Stimulated activated CD4-positive, alpha-beta T cell treated with anti-CD3 and anti-CD28 coated beads, Interleukin-1b, Interleukin-23, amount 100 ng/mL, for 24 hours (primary cell): Measurements from ENCODE around the gene UBB.
"Not testable (repeated sequence)": the region's sequence is repeated elsewhere in the genome, so short reads cannot be mapped to it uniquely, and the experiment has no call there.

Experiments used
- DNase-seq, 4 experiments: peaks; one replicate each; pipeline ENCODE4 v3.0.0-alpha.2; 2020; ENCODE audit warnings: low read depth in 4 of 4, low spot score in 1 of 4

UBB gene

GRCh38 chr17:16374146-16374938 lies 6.5 kb upstream of the UBB start:
- DNase-seq: no peak

DNA sequence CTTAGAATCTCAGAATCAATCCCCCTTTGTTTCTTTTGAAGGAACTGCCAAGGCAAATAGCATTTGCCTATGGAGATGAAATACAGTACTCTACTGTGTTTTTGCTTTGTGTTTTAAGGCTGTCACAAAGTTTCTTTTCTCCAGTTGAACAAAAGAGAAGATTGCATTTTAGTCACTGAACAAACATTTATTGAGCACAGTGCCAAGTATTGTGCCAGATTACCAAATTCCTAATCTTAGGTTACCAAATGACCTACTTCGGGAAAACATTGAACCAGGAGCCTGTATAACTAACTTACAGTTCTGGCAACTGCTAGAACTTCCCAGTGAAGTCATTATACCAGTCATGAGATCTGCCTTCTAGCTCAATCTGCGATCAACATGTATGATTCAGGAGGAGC lies 3.0 kb upstream of the UBB start:
- DNase-seq: no peak

- no peak for DNase-seq
Observed at GRCh38 chr17:16378636-16379282, 2.1 kb upstream of the UBB start.

- DNase-seq: no peak
Observed at GRCh38 chr17:16379654-16380053, 1.2 kb upstream of the UBB start.

GRCh38 chr17:16381496-16381820 lies 567 bp downstream of the UBB start:
- peak in 3 of 4 experiments; percentile 11 to 23 (median 20) for DNase-seq

GRCh38 chr17:16383216-16383615 lies 2.3 kb downstream of the UBB start:
- no peak for DNase-seq

- no peak for DNase-seq
Observed at GRCh38 chr17:16383772-16384287, 2.9 kb downstream of the UBB start.

GRCh38 chr17:16384557-16384956 lies 3.7 kb downstream of the UBB start:
- no peak for DNase-seq

DNA sequence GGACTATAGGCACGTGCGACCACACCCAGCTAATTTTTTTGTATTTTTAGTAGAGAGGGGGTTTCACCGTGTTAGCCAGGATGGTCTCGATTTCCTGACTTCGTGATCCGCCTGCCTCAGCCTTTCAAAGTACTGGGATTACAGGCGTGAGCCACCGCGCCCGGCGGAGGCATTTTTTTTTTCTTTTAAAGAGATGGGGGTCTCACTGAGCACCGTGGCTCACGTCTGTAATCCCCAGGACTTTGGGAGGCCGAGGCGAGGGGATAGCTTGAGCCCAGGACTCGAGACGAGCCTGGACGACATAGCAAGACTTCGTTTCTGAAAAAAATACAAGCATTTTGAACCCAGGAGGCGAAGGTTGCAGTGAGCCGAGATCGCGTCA lies 5.2 kb downstream of the UBB start:
- DNase-seq: not testable (repeated sequence)

- no peak for DNase-seq
Observed at GRCh38 chr17:16391451-16391850, 10.6 kb downstream of the UBB start.

GRCh38 chr17:16392491-16392890 lies 11.6 kb downstream of the UBB start:
- not testable (repeated sequence) for DNase-seq

DNA sequence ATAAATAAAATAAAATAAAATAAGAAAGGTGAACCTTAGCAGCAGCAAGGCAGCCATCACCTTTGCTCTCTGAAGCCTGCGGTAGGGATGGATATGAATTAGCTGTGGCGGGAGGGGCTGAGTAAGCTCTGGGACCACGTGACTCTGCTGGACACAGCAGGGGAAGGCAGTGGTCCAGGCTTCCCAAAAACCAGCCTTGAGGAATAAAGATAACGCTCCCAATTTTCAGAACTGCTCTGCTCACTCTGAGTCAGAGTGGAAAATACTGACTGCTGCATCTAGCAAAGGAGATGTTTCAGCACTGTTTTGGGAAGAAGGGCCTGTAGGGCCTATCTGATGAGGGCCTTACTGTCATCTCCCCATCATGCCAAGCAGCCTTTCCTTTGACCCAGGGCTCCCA lies 15.0 kb downstream of the UBB start:
- DNase-seq: not testable (repeated sequence)

DNA sequence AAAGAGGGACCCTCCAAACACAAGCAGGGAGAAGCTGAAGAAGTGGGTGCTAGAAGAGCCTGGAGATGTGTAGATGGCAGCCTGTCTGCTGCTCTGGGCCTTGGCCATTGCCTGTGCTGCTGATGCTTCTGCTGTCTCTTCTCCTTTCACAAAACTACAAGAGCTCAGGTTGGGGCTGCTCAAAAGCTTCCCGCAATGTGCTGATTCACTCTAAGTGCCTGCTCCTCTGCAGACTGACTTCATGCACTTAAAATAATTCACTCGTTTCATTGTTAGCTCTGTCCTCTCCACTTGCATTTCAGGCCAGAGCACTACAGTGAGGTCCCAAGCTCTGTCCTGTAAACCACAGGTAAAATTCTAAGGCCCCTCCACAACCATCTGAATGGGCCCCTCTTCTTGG lies 15.8 kb downstream of the UBB start:
- DNase-seq: not testable (repeated sequence)

- DNase-seq: no peak
Observed at GRCh38 chr17:16398270-16399267, 17.7 kb downstream of the UBB start.

- DNase-seq: not testable (repeated sequence)
Observed at GRCh38 chr17:16403847-16404246, 23.0 kb downstream of the UBB start.

GRCh38 chr17:16406742-16407674 lies 26.1 kb downstream of the UBB start:
- no peak for DNase-seq

DNA sequence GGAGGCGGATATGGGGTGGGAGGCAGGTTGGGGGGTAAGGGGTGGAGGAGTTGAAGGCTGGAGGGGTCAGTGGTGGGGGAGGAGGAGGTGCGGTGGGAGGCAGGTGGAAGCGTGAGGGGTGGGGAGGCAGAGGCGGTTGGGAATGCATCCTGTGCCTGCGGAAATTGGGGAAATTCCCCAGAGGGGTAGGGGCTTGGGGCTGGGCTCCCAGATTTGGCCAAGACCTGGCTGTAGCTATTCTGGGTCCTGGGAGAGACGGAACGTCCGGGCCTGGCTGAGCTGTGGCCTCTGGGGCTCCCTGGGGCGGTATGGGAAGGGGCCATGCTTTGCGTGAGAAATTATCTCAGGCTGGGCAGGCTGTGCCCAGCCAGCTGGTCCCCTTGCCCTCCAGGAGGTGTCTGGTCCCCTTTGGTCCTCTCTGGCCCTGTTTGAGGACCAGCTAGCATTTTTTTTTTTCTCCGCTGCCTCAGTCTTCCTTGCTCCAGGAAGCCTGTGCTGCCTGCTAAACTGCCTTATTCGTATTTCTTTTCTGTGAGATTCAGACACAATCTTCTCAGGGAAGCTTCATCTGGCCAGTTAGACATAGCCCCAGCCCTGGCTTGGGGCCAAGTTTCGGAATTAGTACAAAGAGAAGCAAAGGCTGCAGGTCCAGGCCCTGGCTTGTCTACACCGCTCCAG lies 27.2 kb downstream of the UBB start:
- DNase-seq: no peak

- DNase-seq: no peak
Observed at GRCh38 chr17:16415031-16415924, 34.4 kb downstream of the UBB start, which contains the start of gene TRPV2. TRPV2 (plus strand) TSS chr17:16415571; CDS start chr17:16417669, 2,098 bp downstream.

GRCh38 chr17:16417399-16417798 lies 36.5 kb downstream of the UBB start:
- no peak for DNase-seq
